Activated CD4-positive, alpha-beta memory T cell treated with anti-CD3 and anti-CD28 coated beads, Interleukin-2, amount 10 ng/mL, durations not matched to agents 7 days and 5 days (primary cell): ENCODE data around the gene HPGDS. TPM values are rescaled to one million over a fixed set of nuclear protein-coding genes. Genes with fewer than 3 reads are reported as not detected.
"Not testable (repeated sequence)": the region's sequence is repeated elsewhere in the genome, so short reads cannot be mapped to it uniquely, and the experiment has no call there.

Experiments
- CTCF ChIA-PET: fragments of 350-600 bp; sonication (Branson Sonifier 250); formaldehyde crosslinking; loops from one replicate; lab custom pipeline; 2021; ENCODE audit warnings: antibody characterized with exemption, inconsistent platforms; lab: Charles Lee
- POLR2A ChIA-PET: fragments of 350-600 bp; sonication (Branson Sonifier 250); formaldehyde crosslinking; loops from one replicate; lab custom pipeline; 2021; ENCODE audit warnings: antibody characterized with exemption; lab: Charles Lee
- DNase-seq: peaks from one replicate; pipeline ENCODE4 v3.0.0-alpha.2; 2020
- H3K27ac Mint-ChIP-seq: one replicate; pipeline ENCODE4 v1.8.0; 2021; ENCODE audit warnings: mild to moderate bottlenecking, mixed read lengths
- H3K27me3 Mint-ChIP-seq: one replicate; pipeline ENCODE4 v1.8.0; 2021; ENCODE audit warnings: mixed read lengths
- H3K36me3 Mint-ChIP-seq: one replicate; pipeline ENCODE4 v1.8.0; 2021; ENCODE audit warnings: low read depth, mixed read lengths
- H3K4me1 Mint-ChIP-seq: one replicate; pipeline ENCODE4 v1.8.0; 2021; ENCODE audit warnings: mixed read lengths
- H3K4me3 Mint-ChIP-seq: one replicate; pipeline ENCODE4 v1.8.0; 2021; ENCODE audit warnings: mild to moderate bottlenecking, mixed read lengths
- H3K9me3 Mint-ChIP-seq: one replicate; pipeline ENCODE4 v1.8.0; 2021; ENCODE audit warnings: mixed read lengths
- total RNA-seq, 2 experiments: library from RNA; stranded (reverse); gene quantifications; one replicate each; pipeline ENCODE4 v1.2.3, GENCODE V29; 2021

HPGDS gene
- total RNA-seq, 2 experiments from 2014 or later: 1.3 to 1.5 TPM

DNA sequence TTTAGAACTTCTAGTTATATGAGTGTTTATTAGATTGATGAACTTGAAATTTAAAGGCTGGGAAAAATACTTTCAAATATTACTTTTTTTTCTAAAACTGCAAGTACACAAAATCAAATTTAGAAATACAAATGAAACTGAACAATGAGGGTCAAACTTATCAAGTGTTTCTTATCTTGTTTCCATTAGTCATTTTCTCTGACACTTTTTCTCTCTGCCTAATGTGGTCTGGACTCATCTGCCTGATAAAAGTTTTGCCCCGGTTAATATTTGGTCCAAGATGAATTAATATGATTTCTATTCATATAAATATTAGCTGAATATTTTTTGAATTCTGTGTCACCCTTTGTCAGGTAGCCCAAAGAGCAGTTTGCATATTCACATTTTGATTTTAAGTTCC, 8.7 kb upstream of the HPGDS start:
- CTCF ChIA-PET: no interaction called here

DNA sequence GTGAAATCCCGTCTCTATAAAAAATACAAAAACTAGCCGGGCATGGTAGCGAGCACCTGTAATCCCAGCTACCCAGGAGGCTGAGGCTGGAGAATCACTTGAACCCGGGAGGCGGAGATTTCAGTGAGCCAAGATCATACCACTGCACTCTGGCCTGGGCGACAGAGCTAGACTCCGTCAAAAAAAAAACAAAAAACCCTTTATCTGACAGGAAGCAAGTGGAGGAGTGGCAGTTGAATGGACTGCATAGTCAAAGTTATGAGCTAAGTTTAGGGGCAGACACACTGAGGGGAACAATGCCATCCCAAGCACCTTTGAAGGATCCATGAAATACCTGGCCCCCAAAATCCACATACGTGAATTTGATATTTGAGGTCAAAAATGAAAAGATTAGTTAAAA, 7.5 kb upstream of the HPGDS start:
- CTCF ChIA-PET: no interaction called here
- Mint-ChIP-seq H3K4me1 (peaks cover 36% of the 10 kb centered on the region), H3K36me3 (no peaks in the 10 kb centered on the region), H3K27me3 (peaks cover 5% of the 10 kb centered on the region), H3K9me3 (no peaks in the 10 kb centered on the region), H3K27ac (no peak overlapping the region), H3K4me3 (no peak overlapping the region)
- no peak for DNase-seq
- POLR2A ChIA-PET: no interaction called here

More for the DNA sequence above, 8.7 kb upstream of the HPGDS start:
- H3K27me3 Mint-ChIP-seq: peaks cover 5% of the 10 kb centered on the region
- no peaks in the 10 kb centered on the region for H3K9me3 Mint-ChIP-seq
- no peaks in the 10 kb centered on the region for H3K36me3 Mint-ChIP-seq
- no peak overlapping the region for H3K27ac Mint-ChIP-seq
- DNase-seq: no peak
- peaks cover 32% of the 10 kb centered on the region for H3K4me1 Mint-ChIP-seq
- POLR2A ChIA-PET: no interaction called here
- no peak overlapping the region for H3K4me3 Mint-ChIP-seq

DNA sequence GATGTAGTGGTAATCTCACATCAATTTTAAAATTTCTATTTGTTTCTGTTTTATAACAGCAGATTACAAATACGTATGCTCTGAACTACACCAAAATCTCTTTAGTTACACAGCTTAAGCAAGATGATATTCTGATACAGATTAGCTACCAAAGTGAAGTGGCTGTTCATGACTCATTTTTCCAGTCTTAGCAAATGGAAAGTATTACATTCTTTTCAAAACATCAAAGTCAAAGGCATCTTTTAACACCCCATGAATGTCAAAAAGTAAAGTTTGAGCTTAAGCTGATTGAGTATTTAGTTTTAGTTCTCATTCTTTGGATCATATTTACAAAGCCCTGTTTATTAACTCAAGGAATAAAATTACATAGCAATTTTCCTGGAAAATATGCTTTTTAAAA, 6.6 kb upstream of the HPGDS start:
- no peak for DNase-seq
- CTCF ChIA-PET: interaction anchor here (1.0 kb wide), 1 partner anchor 58 kb away, joined by 3 read pairs; no protein-coding TSS in a partner anchor
- peaks cover 5% of the 10 kb centered on the region for H3K27me3 Mint-ChIP-seq
- H3K9me3 Mint-ChIP-seq: no peaks in the 10 kb centered on the region
- no peak overlapping the region for H3K27ac Mint-ChIP-seq
- no peaks in the 10 kb centered on the region for H3K36me3 Mint-ChIP-seq
- POLR2A ChIA-PET: no interaction called here
- peaks cover 40% of the 10 kb centered on the region for H3K4me1 Mint-ChIP-seq
- H3K4me3 Mint-ChIP-seq: no peak overlapping the region

DNA sequence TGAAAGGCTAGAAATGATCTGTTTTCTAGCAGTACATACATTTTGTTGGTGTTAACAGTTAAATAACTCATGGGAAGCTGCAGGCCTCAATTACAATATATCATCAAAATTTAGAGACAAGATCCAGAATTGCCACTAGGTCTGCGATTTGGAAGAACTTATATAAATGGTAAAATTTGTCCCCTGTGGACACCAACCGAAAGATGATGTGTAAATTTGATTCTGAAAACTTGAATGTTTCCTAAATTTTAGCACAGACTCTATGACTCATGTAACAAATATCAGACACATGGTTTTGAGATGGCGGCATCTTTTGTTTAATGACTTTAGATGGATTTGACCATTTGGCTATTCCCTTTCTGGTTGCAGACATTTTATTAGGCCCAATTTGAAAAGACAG, 6.0 kb upstream of the HPGDS start:
- ChIA-PET CTCF (interaction anchor here (0.6 kb wide), 1 partner anchor 808 kb away, joined by 3 read pairs; no protein-coding TSS in a partner anchor), POLR2A (no interaction called here)
- H3K4me1 Mint-ChIP-seq: peaks cover 40% of the 10 kb centered on the region
- no peak overlapping the region for H3K4me3 Mint-ChIP-seq
- no peak overlapping the region for H3K27ac Mint-ChIP-seq
- H3K36me3 Mint-ChIP-seq: no peaks in the 10 kb centered on the region
- DNase-seq: no peak
- no peaks in the 10 kb centered on the region for H3K9me3 Mint-ChIP-seq
- H3K27me3 Mint-ChIP-seq: peaks cover 5% of the 10 kb centered on the region

DNA sequence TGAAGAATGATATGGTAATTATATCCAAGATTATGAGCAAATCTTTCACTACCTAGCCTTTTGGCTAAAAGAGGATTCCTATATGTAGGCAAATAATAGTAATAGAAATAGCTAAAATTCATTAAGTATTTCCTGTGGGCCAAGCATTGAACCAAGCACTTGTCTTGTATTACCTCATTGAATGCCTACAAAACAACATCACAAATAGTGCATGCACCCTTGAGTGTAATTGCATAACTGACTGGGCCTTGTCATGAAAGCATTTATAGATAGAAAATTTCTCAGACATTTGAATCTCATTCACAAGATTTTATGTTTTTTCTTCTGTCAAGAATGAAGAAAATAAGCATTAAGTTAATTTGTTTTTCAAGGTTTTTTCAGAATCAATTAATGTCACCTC, 3.9 kb upstream of the HPGDS start:
- no peaks in the 10 kb centered on the region for H3K9me3 Mint-ChIP-seq
- CTCF ChIA-PET: no interaction called here
- DNase-seq: no peak
- no peaks in the 10 kb centered on the region for H3K36me3 Mint-ChIP-seq
- no peak overlapping the region for H3K4me3 Mint-ChIP-seq
- no peak overlapping the region for H3K27ac Mint-ChIP-seq
- POLR2A ChIA-PET: no interaction called here
- H3K27me3 Mint-ChIP-seq: peaks cover under 1% of the 10 kb centered on the region
- peaks cover 43% of the 10 kb centered on the region for H3K4me1 Mint-ChIP-seq

DNA sequence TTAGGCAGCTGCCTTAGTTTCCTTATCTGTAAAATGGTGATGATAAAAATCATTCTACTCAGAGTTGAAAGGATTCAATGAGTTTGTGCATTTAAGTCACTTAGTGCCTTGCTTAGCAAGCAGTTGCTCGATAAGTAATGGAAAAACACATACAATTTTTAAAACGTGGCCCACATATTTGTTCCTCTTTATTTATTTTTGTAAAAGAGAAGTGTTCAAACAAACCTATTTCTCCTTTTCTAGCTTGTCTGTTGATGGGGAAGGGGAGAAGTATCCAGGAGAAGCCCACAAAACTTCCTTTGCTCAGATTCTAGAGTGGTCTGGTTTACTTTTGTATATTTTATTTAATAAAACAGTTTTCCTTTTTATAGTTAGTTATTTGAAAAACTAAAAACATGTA, 3.3 kb upstream of the HPGDS start:
- Mint-ChIP-seq H3K4me3 (no peak overlapping the region), H3K4me1 (peaks cover 44% of the 10 kb centered on the region), H3K27me3 (no peaks in the 10 kb centered on the region), H3K27ac (no peak overlapping the region), H3K9me3 (no peaks in the 10 kb centered on the region), H3K36me3 (no peaks in the 10 kb centered on the region)
- ChIA-PET CTCF (no interaction called here), POLR2A (no interaction called here)
- DNase-seq: no peak

DNA sequence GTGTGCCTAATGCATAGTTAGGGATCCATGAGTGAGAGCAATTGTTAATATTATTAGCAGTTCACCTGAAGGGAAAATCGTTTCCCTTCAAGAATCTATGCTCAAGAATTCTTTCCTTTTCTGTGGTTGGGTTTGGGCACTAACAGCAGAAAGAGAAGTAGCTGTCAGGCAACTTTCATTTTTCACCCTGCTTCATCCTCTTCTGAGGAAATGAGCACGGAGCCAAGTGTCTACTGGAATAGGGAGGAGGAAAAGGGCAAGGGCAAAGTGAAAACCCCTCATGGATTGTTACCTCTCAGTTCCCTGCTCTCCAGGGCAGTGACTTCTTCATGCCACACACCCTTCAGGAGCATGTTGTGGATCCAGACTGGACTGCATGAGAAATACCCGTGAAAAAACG, 2.6 kb upstream of the HPGDS start:
- Mint-ChIP-seq H3K4me3 (no peak overlapping the region), H3K9me3 (no peaks in the 10 kb centered on the region), H3K4me1 (peaks cover 43% of the 10 kb centered on the region), H3K27me3 (no peaks in the 10 kb centered on the region), H3K27ac (no peak overlapping the region), H3K36me3 (no peaks in the 10 kb centered on the region)
- CTCF ChIA-PET: no interaction called here
- no peak for DNase-seq
- POLR2A ChIA-PET: no interaction called here

DNA sequence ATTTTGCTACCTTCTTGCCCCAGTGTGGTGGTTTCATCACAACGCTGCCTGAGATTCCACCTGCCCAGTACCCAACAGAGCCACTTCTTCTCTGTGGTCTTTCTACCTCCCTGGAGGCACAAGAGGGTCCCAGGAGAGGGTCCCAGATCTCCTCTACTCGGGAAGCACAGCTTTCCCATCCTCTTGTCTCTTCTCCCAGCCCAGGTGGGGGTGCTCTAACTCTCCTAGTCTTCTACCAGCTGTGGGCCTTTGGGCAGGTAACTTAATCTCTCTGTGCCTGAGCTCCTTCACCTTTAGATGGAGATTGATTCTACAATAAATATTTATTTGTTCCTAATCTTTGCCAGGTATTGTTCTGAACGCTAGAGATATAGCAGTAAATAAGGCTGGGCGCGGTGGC, 1.8 kb upstream of the HPGDS start:
- Mint-ChIP-seq H3K27me3 (no peaks in the 10 kb centered on the region), H3K36me3 (no peaks in the 10 kb centered on the region), H3K9me3 (no peaks in the 10 kb centered on the region), H3K27ac (no peak overlapping the region), H3K4me3 (no peak overlapping the region), H3K4me1 (peaks cover 47% of the 10 kb centered on the region)
- CTCF ChIA-PET: no interaction called here
- DNase-seq: no peak
- POLR2A ChIA-PET: no interaction called here

DNA sequence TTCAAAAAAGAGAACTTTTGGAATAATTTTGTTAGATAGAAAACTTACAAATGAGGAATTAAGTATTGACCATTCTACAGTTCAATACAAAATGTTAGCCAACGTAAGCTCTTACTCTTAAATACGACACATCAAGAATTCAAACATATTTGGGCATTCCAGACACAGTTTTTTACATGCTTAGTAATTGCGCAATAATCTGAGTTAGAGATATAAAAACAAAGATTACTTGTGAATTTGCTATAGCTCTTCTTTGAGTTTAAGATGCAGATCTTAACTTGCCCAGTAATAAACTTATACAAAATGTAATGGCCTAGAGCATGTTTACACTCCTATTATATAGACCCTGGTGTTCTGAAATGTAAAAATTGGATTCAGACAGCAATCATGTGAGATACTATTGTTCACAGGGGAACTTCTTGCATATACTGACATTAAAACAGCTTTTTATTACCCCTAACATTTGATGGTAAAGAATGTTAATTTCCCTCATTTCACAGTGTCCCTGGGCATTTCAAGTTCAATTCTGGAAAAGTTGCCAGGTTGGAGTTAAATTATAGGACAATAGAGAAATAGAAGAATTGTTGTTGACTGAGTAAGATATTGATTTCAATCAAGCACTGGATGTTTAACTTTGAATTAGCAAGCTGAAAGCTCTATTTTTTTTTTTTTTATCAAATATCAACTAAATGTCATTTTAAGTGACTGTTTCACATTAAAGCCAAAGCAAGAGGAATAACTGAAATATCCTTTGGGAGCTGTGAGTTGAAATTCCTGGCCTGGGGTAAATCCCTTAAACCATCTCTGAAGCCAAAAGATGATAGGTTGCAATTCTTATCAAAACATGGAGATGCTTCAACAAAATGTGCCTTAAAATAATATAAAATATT, 910 bp downstream of the HPGDS start:
- Mint-ChIP-seq H3K27me3 (no peaks in the 10 kb centered on the region), H3K36me3 (no peaks in the 10 kb centered on the region), H3K4me3 (no peak overlapping the region), H3K4me1 (peaks cover 41% of the 10 kb centered on the region), H3K27ac (no peak overlapping the region), H3K9me3 (no peaks in the 10 kb centered on the region)
- ChIA-PET POLR2A (no interaction called here), CTCF (no interaction called here)
- DNase-seq: no peak

DNA sequence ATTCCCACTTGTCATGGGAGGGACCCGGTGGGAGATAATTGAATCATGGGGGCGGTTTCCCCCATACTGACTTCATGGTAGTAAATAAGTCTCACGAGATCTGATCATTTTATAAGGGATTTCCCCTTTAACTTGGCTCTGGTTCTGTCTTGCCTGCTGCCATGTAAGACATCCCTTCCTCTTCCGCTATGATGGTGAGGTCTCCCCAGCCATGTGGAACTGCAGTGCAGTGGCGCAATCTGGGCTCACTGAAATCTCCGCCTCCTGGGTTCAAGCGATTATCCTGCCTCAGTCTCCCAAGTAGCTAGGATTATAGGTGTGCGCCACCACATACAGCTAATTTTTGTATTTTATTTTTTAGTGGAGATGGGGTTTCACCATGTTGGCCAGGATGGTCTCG, 2.9 kb downstream of the HPGDS start:
- Mint-ChIP-seq H3K9me3 (no peaks in the 10 kb centered on the region), H3K27ac (peak overlapping the region; percentile 83), H3K4me3 (peak overlapping the region; percentile 67), H3K36me3 (no peaks in the 10 kb centered on the region), H3K4me1 (peaks cover 33% of the 10 kb centered on the region), H3K27me3 (no peaks in the 10 kb centered on the region)
- CTCF ChIA-PET: interaction anchor here (0.7 to 1.1 kb wide), 2 partner anchors 68 to 919 kb away, joined by 3 to 7 read pairs; no protein-coding TSS in a partner anchor
- peak; percentile 25 for DNase-seq
- POLR2A ChIA-PET: interaction anchor here (1.1 kb wide), 1 partner anchor 132 kb away, joined by 3 read pairs; the partner anchor contains the start of gene SMARCAD1

DNA sequence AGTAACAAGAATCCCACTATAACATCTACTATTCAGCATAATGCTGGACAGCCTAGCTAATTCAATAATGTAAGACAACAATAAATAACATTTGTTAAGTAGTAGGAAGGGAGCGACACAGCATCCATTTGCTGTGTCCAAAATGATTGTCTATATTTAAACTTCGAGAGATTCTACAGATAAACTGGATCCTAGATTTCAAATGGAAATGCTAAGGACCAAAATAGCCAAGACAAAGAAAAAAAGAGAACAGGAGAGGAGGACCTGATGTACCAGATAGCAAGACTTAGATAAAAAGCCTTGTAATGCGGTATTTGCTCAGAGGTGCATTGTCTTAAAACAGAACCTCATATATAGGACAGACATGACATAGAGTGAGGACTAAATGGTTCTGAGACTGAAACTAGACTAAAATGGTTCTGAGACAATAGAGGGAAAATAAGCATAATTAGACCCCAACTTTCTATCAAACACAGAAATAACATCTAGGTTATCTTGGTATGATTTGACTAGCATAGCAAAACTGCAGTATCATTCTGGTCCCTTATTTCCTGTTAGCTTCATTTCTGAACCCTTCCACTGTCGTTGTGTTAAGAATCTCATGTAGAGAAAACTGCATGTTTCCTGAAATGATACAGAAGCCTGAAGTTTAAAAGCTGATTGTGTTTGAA, 3.8 kb downstream of the HPGDS start:
- H3K4me1 Mint-ChIP-seq: peaks cover 29% of the 10 kb centered on the region
- no peaks in the 10 kb centered on the region for H3K36me3 Mint-ChIP-seq
- no peaks in the 10 kb centered on the region for H3K27me3 Mint-ChIP-seq
- H3K27ac Mint-ChIP-seq: peak overlapping the region; percentile 83
- POLR2A ChIA-PET: interaction anchor here (0.8 to 1.1 kb wide), 2 partner anchors 131 to 265 kb away, joined by 3 read pairs; partner anchors contain the start of gene SMARCAD1
- no peaks in the 10 kb centered on the region for H3K9me3 Mint-ChIP-seq
- CTCF ChIA-PET: interaction anchor here (1.1 kb wide), 1 partner anchor 69 kb away, joined by 7 read pairs; no protein-coding TSS in a partner anchor
- H3K4me3 Mint-ChIP-seq: peak overlapping the region; percentile 50
- DNase-seq: no peak

DNA sequence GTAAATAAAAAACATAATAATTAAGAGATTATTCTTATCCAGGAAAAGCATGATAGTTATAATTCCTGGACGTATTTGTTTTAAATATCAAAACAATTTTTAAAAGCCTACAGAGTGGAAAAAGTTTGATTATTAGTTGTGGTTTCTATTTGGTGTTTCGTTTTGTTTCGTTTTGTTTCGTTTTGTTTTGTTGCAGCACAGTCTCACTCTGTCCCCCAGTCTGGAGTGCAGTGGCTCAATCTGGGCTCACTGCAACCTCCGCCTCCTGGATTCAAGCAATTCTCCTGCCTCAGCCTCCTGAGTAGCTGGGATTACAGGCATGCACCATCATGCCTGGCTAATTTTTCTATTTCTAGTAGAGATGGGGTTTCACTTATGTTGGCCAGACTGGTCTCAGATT, 5.8 kb downstream of the HPGDS start:
- H3K4me1 Mint-ChIP-seq: peaks cover 26% of the 10 kb centered on the region
- POLR2A ChIA-PET, H3K27me3 Mint-ChIP-seq, H3K27ac Mint-ChIP-seq, H3K9me3 Mint-ChIP-seq, DNase-seq, H3K36me3 Mint-ChIP-seq, H3K4me3 Mint-ChIP-seq: not testable (repeated sequence)
- CTCF ChIA-PET: interaction anchor here (0.6 kb wide), 1 partner anchor 700 kb away, joined by 3 read pairs; no protein-coding TSS in a partner anchor

DNA sequence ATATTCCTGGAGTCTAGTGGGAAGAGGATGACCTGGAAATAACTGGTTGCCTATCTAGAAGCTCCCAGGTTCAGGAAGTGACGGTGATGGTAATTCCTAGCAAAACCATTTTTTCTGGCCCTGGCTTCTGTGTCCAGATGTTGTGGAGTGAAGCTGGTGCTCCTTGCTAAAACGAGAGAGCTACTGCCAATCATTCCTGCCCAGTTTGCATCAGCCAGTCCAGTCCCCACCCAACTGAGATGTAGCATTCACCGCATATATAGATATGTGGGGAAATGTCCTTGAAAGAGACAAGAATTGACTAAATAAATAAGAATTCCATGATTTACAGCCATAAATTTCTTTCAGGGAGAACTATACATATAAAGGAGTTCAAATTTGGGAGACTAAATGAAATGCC, 6.3 kb downstream of the HPGDS start:
- no peak for DNase-seq
- peaks cover 21% of the 10 kb centered on the region for H3K4me1 Mint-ChIP-seq
- H3K4me3 Mint-ChIP-seq: no peak overlapping the region
- H3K9me3 Mint-ChIP-seq: no peaks in the 10 kb centered on the region
- CTCF ChIA-PET: interaction anchor here (0.6 kb wide), 1 partner anchor 700 kb away, joined by 3 read pairs; no protein-coding TSS in a partner anchor
- no peaks in the 10 kb centered on the region for H3K27me3 Mint-ChIP-seq
- H3K27ac Mint-ChIP-seq: no peak overlapping the region
- H3K36me3 Mint-ChIP-seq: no peaks in the 10 kb centered on the region
- POLR2A ChIA-PET: no interaction called here
